Prostate gland (tissue), 2 donors: ENCODE measurements around the gene DIS3L2.

Source experiments
- CTCF ChIP-seq, 4 experiments: fragments of 200-600 bp in 2 of 4; fragments of 450-650 bp in 2 of 4; sonication (generic) in 2 of 4; IDR thresholded peaks; 1 replicate in 3 of 4; 2 replicates in 1 of 4; pipeline ENCODE4 v1.5.1; 2016 to 2019; ENCODE audit warnings: antibody characterized with exemption in 4 of 4, mild to moderate bottlenecking in 2 of 4, moderate library complexity in 2 of 4
- POLR2A ChIP-seq: fragments of 450-650 bp; IDR thresholded peaks from one replicate; pipeline ENCODE4 v1.6.1; 2016; ENCODE audit warnings: antibody characterized with exemption, mild to moderate bottlenecking

- no peak for TF ChIP-seq CTCF (IDR thresholded peaks at IDR 0.05)
- no peak for TF ChIP-seq POLR2A
Observed at GRCh38 chr2:232029346-232029745, 67.8 kb downstream of the DIS3L2 start.
